RPMI7951 (cell line): Measurements from ENCODE around the gene MTO1. TPM values are rescaled to one million over a fixed set of nuclear protein-coding genes. Genes with fewer than 3 reads are reported as not detected.
"Not testable (repeated sequence)": the region's sequence is repeated elsewhere in the genome, so short reads cannot be mapped to it uniquely, and the experiment has no call there.

Source experiments
- DNase-seq: peaks from one replicate; pipeline ENCODE4 v3.0.0-alpha.2; 2012; ENCODE audit warnings: low read depth
- total RNA-seq: library from RNA; depleted of rRNA; stranded (reverse); fragments of >200 nt; shearing (Covaris generic); gene quantifications from 2 replicates; pipeline ENCODE4 v1.2.3, GENCODE V29; 2014

MTO1 gene
- total RNA-seq, 1 experiment from 2014 or later, result 43.5 TPM

- no peak for DNase-seq
Observed at GRCh38 chr6:73504160-73504559, 42.6 kb downstream of the MTO1 start.

GRCh38 chr6:73505142-73505541 lies 43.6 kb downstream of the MTO1 start:
- DNase-seq, result no peak

GRCh38 chr6:73505705-73506104 lies 44.2 kb downstream of the MTO1 start:
- not testable (repeated sequence) for DNase-seq

GRCh38 chr6:73506246-73506645 lies 44.7 kb downstream of the MTO1 start:
- no peak for DNase-seq

GRCh38 chr6:73508776-73509175 lies 47.2 kb downstream of the MTO1 start:
- DNase-seq, result no peak

- DNase-seq, result no peak
Observed at GRCh38 chr6:73509851-73510250, 48.3 kb downstream of the MTO1 start.

- DNase-seq, result peak; percentile 8
Observed at GRCh38 chr6:73511796-73512195, 50.3 kb downstream of the MTO1 start.

GRCh38 chr6:73513496-73513854 lies 51.9 kb downstream of the MTO1 start:
- peak; percentile 8 for DNase-seq

GRCh38 chr6:73514746-73515110 lies 53.2 kb downstream of the MTO1 start:
- no peak for DNase-seq

GRCh38 chr6:73515204-73515655 lies 53.7 kb downstream of the MTO1 start:
- peak; percentile 35 for DNase-seq

- DNase-seq, result peak; percentile 10
Observed at GRCh38 chr6:73516514-73517489, 55.3 kb downstream of the MTO1 start.

- DNase-seq, result peak; percentile 13
Observed at GRCh38 chr6:73518100-73518981, 56.8 kb downstream of the MTO1 start.

- not testable (repeated sequence) for DNase-seq
Observed at GRCh38 chr6:73518982-73519881, 57.7 kb downstream of the MTO1 start.

GRCh38 chr6:73519926-73520687 lies 58.6 kb downstream of the MTO1 start:
- peak; percentile 72 for DNase-seq

GRCh38 chr6:73520688-73521350 lies 59.3 kb downstream of the MTO1 start, which contains the start of gene EEF1A1:
Gene EEF1A1 (minus strand): TSS chr6:73521032. CDS start chr6:73520026, 1,006 bp downstream.
- DNase-seq, result peak; percentile 100

- DNase-seq, result peak; percentile 86
Observed at GRCh38 chr6:73521351-73521985, 59.9 kb downstream of the MTO1 start.

GRCh38 chr6:73523434-73524123 lies 62.0 kb downstream of the MTO1 start:
- DNase-seq, result peak; percentile 60

- DNase-seq, result no peak
Observed at GRCh38 chr6:73525546-73526330, 64.2 kb downstream of the MTO1 start.
